ENCODE measurements around the gene NOXO1. TPM values are rescaled to one million over a fixed set of nuclear protein-coding genes. Genes with fewer than 3 reads are reported as not detected.
A peak's percentile ranks its signal among the peaks of the same experiment; 100 is the strongest.

Gene NOXO1
- total RNA-seq, 2 donors from 2014 or later = not detected

- ATAC-seq (peak in 1 of 2 donors; percentile 29), DNase-seq (ENCODE audit: low spot score) (no peak)
- peaks cover 0 to 24% of the 10 kb centered on the region in 2 donors for H3K4me1 Mint-ChIP-seq (ENCODE audit: low read depth in 2 of 2)
- H3K27ac Mint-ChIP-seq = peak overlapping the region; percentile 28 to 50
- H3K4me3 Mint-ChIP-seq = peak overlapping the region; percentile 75
- H3K36me3 Mint-ChIP-seq = no peaks in the 10 kb centered on the region
- no peaks in the 10 kb centered on the region for H3K9me3 Mint-ChIP-seq
- H3K27me3 Mint-ChIP-seq = peaks cover 0 to 10% of the 10 kb centered on the region in 2 donors
These were observed 3.3 kb upstream of the NOXO1 start for GRCh38 chr16:1984347-1985225.

- no peaks in the 10 kb centered on the region for H3K9me3 Mint-ChIP-seq
- H3K4me3 Mint-ChIP-seq = peak within 1 kb of the TSS; percentile 75
- DNase-seq (ENCODE audit: low spot score) (peak; percentile 96), ATAC-seq (peak; percentile 97 to 99)
- peaks cover 0 to 21% of the 10 kb centered on the region in 2 donors for H3K4me1 Mint-ChIP-seq (ENCODE audit: low read depth in 2 of 2)
- H3K27ac Mint-ChIP-seq = peak within 1 kb of the TSS; percentile 47 to 50
- H3K36me3 Mint-ChIP-seq = no peaks in the 10 kb centered on the region
- peaks cover 0 to 10% of the 10 kb centered on the region in 2 donors for H3K27me3 Mint-ChIP-seq
These were observed 2.5 kb upstream of the NOXO1 start, which contains the start of gene GFER for GRCh38 chr16:1983544-1984346. GFER (plus strand) TSS chr16:1984193; CDS start chr16:1984219, 26 bp downstream.

- Mint-ChIP-seq H3K4me3 (peak overlapping the region; percentile 75), H3K4me1 (ENCODE audit: low read depth in 2 of 2) (peaks cover 0 to 18% of the 10 kb centered on the region in 2 donors), H3K9me3 (no peaks in the 10 kb centered on the region), H3K27me3 (peaks cover 0 to 10% of the 10 kb centered on the region in 2 donors), H3K27ac (peak overlapping the region in 1 of 2 donors; percentile 47), H3K36me3 (no peaks in the 10 kb centered on the region)
- DNase-seq (ENCODE audit: low spot score) (no peak), ATAC-seq (no peak)
These were observed 1.8 kb upstream of the NOXO1 start for GRCh38 chr16:1982991-1983543.

- DNase-seq (ENCODE audit: low spot score) = no peak
- H3K36me3 Mint-ChIP-seq = no peaks in the 10 kb centered on the region
- peaks cover 0 to 18% of the 10 kb centered on the region in 2 donors for H3K4me1 Mint-ChIP-seq (ENCODE audit: low read depth in 2 of 2)
- no peak overlapping the region for H3K27ac Mint-ChIP-seq
- H3K4me3 Mint-ChIP-seq = peak overlapping the region; percentile 75
- H3K9me3 Mint-ChIP-seq = no peaks in the 10 kb centered on the region
- no peak for ATAC-seq
- peaks cover 0 to 10% of the 10 kb centered on the region in 2 donors for H3K27me3 Mint-ChIP-seq
These were observed 754 bp upstream of the NOXO1 start for GRCh38 chr16:1982013-1982433.

- no peaks in the 10 kb centered on the region for H3K9me3 Mint-ChIP-seq
- no peaks in the 10 kb centered on the region for H3K36me3 Mint-ChIP-seq
- peaks cover 0 to 10% of the 10 kb centered on the region in 2 donors for H3K27me3 Mint-ChIP-seq
- no peak overlapping the region for H3K27ac Mint-ChIP-seq
- DNase-seq (ENCODE audit: low spot score) (no peak), ATAC-seq (no peak)
- H3K4me1 Mint-ChIP-seq (ENCODE audit: low read depth in 2 of 2) = peaks cover 0 to 13% of the 10 kb centered on the region in 2 donors
- H3K4me3 Mint-ChIP-seq = no peak overlapping the region
These were observed 540 bp downstream of the NOXO1 start for GRCh38 chr16:1980770-1981087.

GRCh38 chr16:1980030-1980769 is 1.1 kb downstream of the NOXO1 start:
- ATAC-seq (no peak), DNase-seq (ENCODE audit: low spot score) (no peak)
- Mint-ChIP-seq H3K4me3 (no peak overlapping the region), H3K4me1 (ENCODE audit: low read depth in 2 of 2) (peaks cover 0 to 13% of the 10 kb centered on the region in 2 donors), H3K36me3 (no peaks in the 10 kb centered on the region), H3K27ac (no peak overlapping the region), H3K27me3 (peaks cover 0 to 10% of the 10 kb centered on the region in 2 donors), H3K9me3 (no peaks in the 10 kb centered on the region)

- H3K4me1 Mint-ChIP-seq (ENCODE audit: low read depth in 2 of 2) = peaks cover 0 to 9% of the 10 kb centered on the region in 2 donors
- no peaks in the 10 kb centered on the region for H3K36me3 Mint-ChIP-seq
- H3K27ac Mint-ChIP-seq = no peak overlapping the region
- H3K27me3 Mint-ChIP-seq = peaks cover 0 to 10% of the 10 kb centered on the region in 2 donors
- DNase-seq (ENCODE audit: low spot score) (no peak), ATAC-seq (no peak)
- no peak overlapping the region for H3K4me3 Mint-ChIP-seq
- no peaks in the 10 kb centered on the region for H3K9me3 Mint-ChIP-seq
These were observed 1.8 kb downstream of the NOXO1 start for GRCh38 chr16:1979271-1980029.

- peaks cover 0 to 10% of the 10 kb centered on the region in 2 donors for H3K27me3 Mint-ChIP-seq
- H3K4me1 Mint-ChIP-seq (ENCODE audit: low read depth in 2 of 2) = peaks cover 0 to 9% of the 10 kb centered on the region in 2 donors
- no peaks in the 10 kb centered on the region for H3K9me3 Mint-ChIP-seq
- no peak overlapping the region for H3K27ac Mint-ChIP-seq
- ATAC-seq (no peak), DNase-seq (ENCODE audit: low spot score) (no peak)
- H3K4me3 Mint-ChIP-seq = no peak overlapping the region
- H3K36me3 Mint-ChIP-seq = no peaks in the 10 kb centered on the region
These were observed 2.7 kb downstream of the NOXO1 start for GRCh38 chr16:1978476-1979120.

- DNase-seq (ENCODE audit: low spot score) = no peak
These were observed 3.4 kb downstream of the NOXO1 start for GRCh38 chr16:1977875-1978268.

GRCh38 chr16:1976951-1977874 is 4.1 kb downstream of the NOXO1 start:
- Mint-ChIP-seq H3K27me3 (peaks cover 0 to 4% of the 10 kb centered on the region in 2 donors), H3K4me3 (no peak overlapping the region), H3K36me3 (no peaks in the 10 kb centered on the region), H3K27ac (no peak overlapping the region), H3K4me1 (ENCODE audit: low read depth in 2 of 2) (peaks cover 5 to 8% of the 10 kb centered on the region in 2 donors), H3K9me3 (no peaks in the 10 kb centered on the region)
- no peak for ATAC-seq
- no peak for DNase-seq (ENCODE audit: low spot score)

More at GRCh38 chr16:1977875-1978268, 3.4 kb downstream of the NOXO1 start:
- ATAC-seq = no peak
- no peak overlapping the region for H3K27ac Mint-ChIP-seq
- peaks cover 4 to 8% of the 10 kb centered on the region in 2 donors for H3K4me1 Mint-ChIP-seq (ENCODE audit: low read depth in 2 of 2)
- no peaks in the 10 kb centered on the region for H3K9me3 Mint-ChIP-seq
- peaks cover 0 to 6% of the 10 kb centered on the region in 2 donors for H3K27me3 Mint-ChIP-seq
- H3K36me3 Mint-ChIP-seq = no peaks in the 10 kb centered on the region
- no peak overlapping the region for H3K4me3 Mint-ChIP-seq

GRCh38 chr16:1976216-1976520 is 5.1 kb downstream of the NOXO1 start:
- no peak overlapping the region for H3K27ac Mint-ChIP-seq
- ATAC-seq (no peak), DNase-seq (ENCODE audit: low spot score) (no peak)
- no peak overlapping the region for H3K4me3 Mint-ChIP-seq
- H3K36me3 Mint-ChIP-seq = no peaks in the 10 kb centered on the region
- peaks cover 0 to 2% of the 10 kb centered on the region in 2 donors for H3K27me3 Mint-ChIP-seq
- peaks cover 14 to 15% of the 10 kb centered on the region in 2 donors for H3K4me1 Mint-ChIP-seq (ENCODE audit: low read depth in 2 of 2)
- no peaks in the 10 kb centered on the region for H3K9me3 Mint-ChIP-seq
